HG02623 (cell line): ENCODE measurements around the gene DDX53.

ENCODE experiments used
- ATAC-seq: cut with Tn5 transposase; IDR thresholded peaks from one replicate; pipeline ENCODE4 v1.9.1; 2021; ENCODE audit warnings: moderate library complexity; ENCODE audit not compliant: unreplicated experiment

DDX53 gene

GRCh38 chrX:22999696-23000223, at the start of gene DDX53:
Gene DDX53 (plus strand): TSS chrX:22999960. CDS start chrX:23000058, 98 bp downstream.
- ATAC-seq: no peak

- no peak for ATAC-seq
Measured at GRCh38 chrX:22950269-22951266, 49.2 kb upstream of the DDX53 start.

GRCh38 chrX:22952010-22952409, 47.8 kb upstream of the DDX53 start:
- ATAC-seq: no peak

- no peak for ATAC-seq
Measured at GRCh38 chrX:22958250-22958649, 41.5 kb upstream of the DDX53 start.

GRCh38 chrX:22959204-22959920, 40.4 kb upstream of the DDX53 start:
- ATAC-seq: no peak

GRCh38 chrX:22963196-22963595, 36.6 kb upstream of the DDX53 start:
- no peak for ATAC-seq

- no peak for ATAC-seq
Measured at GRCh38 chrX:22968494-22968893, 31.3 kb upstream of the DDX53 start.

GRCh38 chrX:22969411-22969810, 30.3 kb upstream of the DDX53 start:
- no peak for ATAC-seq

GRCh38 chrX:22970861-22971260, 28.9 kb upstream of the DDX53 start:
- no peak for ATAC-seq

- no peak for ATAC-seq
Measured at GRCh38 chrX:22974616-22975015, 25.1 kb upstream of the DDX53 start.

GRCh38 chrX:22975786-22976185, 24.0 kb upstream of the DDX53 start:
- no peak for ATAC-seq

GRCh38 chrX:22985958-22986357, 13.8 kb upstream of the DDX53 start:
- no peak for ATAC-seq

GRCh38 chrX:22987452-22987851, 12.3 kb upstream of the DDX53 start:
- no peak for ATAC-seq

GRCh38 chrX:23003116-23003515, 3.4 kb downstream of the DDX53 start:
- no peak for ATAC-seq

GRCh38 chrX:23008431-23009099, 8.8 kb downstream of the DDX53 start:
- no peak for ATAC-seq

- ATAC-seq: no peak
Measured at GRCh38 chrX:23012162-23012561, 12.4 kb downstream of the DDX53 start.

GRCh38 chrX:23012636-23013035, 12.9 kb downstream of the DDX53 start:
- no peak for ATAC-seq

GRCh38 chrX:23013366-23013765, 13.6 kb downstream of the DDX53 start:
- no peak for ATAC-seq

- ATAC-seq: no peak
Measured at GRCh38 chrX:23031600-23031999, 31.8 kb downstream of the DDX53 start.

GRCh38 chrX:23035493-23035892, 35.7 kb downstream of the DDX53 start:
- ATAC-seq: no peak

- no peak for ATAC-seq
Measured at GRCh38 chrX:23046443-23046842, 46.7 kb downstream of the DDX53 start.
